Anterior cingulate cortex (tissue), 58 donors: ENCODE results near the gene SRGAP2C.
"Not testable (repeated sequence)": the region's sequence is repeated elsewhere in the genome, so short reads cannot be mapped to it uniquely, and the experiment has no call there.

Source experiments
- DNase-seq, 58 donors: peaks; one replicate each; lab custom pipeline; 2025; lab: John Stamatoyannopoulos, UW

Gene SRGAP2C

GRCh38 chr1:121271143-121271715 lies 86.5 kb downstream of the SRGAP2C start:
- DNase-seq: not testable (repeated sequence)

GRCh38 chr1:121275435-121275834 lies 90.7 kb downstream of the SRGAP2C start:
- not testable (repeated sequence) for DNase-seq

GRCh38 chr1:121278202-121278601 lies 93.4 kb downstream of the SRGAP2C start:
- not testable (repeated sequence) for DNase-seq

DNA sequence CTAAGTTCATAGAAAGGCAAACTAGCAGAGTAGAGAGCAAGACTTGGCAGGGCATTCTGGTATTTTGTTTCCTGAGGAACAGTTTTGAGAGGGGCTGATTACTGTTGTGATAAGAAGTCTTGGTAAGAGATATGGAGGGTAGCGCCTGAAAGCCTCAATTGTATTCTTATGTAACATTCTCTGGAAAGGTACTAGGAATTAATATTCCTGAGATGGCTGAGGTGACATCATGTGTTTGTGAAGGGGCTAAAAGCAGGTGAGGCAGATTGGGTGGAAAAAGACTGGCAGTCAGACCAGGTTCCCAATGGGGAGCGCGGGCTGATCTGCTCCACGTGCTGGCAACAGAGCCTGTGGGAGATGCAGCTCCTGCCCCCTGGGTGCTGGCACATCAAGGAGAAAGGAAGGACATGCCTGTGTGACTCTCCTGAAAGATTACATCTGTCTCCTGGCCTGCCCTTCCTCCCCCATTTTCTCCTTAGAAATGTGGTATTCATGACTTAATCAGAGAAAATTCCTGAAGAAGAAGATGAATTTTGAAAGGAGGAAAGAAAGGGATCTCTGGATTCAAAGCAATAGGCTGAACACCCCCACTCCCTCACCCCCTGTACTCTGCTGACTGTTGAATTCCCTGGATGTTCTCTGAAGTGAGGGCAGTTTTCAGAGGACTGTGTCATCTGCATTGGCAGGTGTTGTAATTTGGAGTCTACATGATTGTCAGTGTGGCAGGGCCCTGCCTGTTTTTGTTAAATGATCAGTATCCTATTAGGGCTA lies 94.2 kb downstream of the SRGAP2C start:
- not testable (repeated sequence) for DNase-seq

GRCh38 chr1:121279548-121279898 lies 94.7 kb downstream of the SRGAP2C start:
- DNase-seq: not testable (repeated sequence)

GRCh38 chr1:121280699-121281317 lies 96.0 kb downstream of the SRGAP2C start:
- DNase-seq: not testable (repeated sequence)

DNA sequence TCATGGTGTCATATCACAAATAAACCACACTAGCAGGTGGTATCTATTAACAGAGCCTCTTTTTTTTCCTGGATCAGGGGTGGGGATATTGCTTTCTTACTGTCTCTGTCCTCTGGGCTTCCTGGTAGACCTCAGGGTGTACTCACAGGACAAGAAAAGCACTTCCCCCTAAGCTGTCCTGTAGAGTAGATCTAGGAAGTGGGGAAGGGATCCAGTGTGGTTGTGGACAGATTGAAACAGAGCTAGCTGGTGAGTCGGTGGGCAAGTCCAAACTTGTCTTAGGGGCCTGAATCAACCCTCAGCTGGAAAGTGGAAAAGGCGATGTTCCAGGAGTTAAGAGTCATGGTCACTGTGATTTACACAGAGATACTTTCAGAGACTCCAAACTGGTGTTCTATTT lies 96.7 kb downstream of the SRGAP2C start:
- DNase-seq: not testable (repeated sequence)

- DNase-seq: not testable (repeated sequence)
Observed at GRCh38 chr1:121283587-121284180, 98.9 kb downstream of the SRGAP2C start.

- DNase-seq: not testable (repeated sequence)
Observed at GRCh38 chr1:121292590-121292989, 107.8 kb downstream of the SRGAP2C start.

GRCh38 chr1:121293263-121294204 lies 108.8 kb downstream of the SRGAP2C start:
- not testable (repeated sequence) for DNase-seq

DNA sequence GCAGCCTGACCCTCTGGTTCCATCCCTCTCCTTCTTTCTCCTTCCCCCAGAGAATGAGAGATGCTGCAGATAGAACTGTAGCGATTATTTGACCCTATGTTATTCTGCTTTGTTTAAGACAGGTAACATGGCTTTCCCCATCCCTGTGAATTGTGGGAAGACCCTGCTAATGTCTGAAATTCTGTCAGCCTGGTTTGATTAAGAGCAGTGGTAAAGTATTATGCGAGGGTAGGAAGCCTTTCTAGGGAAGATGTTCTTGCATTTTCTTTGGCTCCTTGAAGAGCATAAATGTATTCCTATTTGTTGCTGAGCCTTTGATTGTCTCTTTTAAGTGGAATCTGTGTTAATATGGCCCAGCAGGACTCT lies 109.4 kb downstream of the SRGAP2C start:
- DNase-seq: not testable (repeated sequence)

DNA sequence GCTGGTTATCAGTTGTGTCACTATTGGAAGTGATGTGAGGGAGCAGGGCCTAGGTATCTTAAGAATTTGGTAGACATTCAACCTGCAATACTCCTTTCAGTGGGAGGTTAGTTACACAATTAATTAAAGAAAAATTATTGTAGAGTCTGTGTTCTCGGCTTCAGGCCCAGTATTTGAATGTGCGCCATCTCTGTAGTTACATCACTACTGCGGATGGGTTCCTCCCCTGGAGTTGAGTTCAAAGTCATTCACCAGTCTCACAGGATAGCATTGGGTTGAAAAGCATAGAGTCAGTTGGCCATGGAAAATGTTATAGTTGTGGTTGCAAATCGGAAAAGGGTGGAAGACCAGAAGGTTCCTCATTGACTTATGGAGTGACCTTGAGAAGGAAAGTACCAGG lies 111.8 kb downstream of the SRGAP2C start:
- not testable (repeated sequence) for DNase-seq

- DNase-seq: not testable (repeated sequence)
Observed at GRCh38 chr1:121298529-121298928, 113.8 kb downstream of the SRGAP2C start.

GRCh38 chr1:121299514-121300149 lies 114.9 kb downstream of the SRGAP2C start:
- not testable (repeated sequence) for DNase-seq

- DNase-seq: not testable (repeated sequence)
Observed at GRCh38 chr1:121301876-121302275, 117.1 kb downstream of the SRGAP2C start.

- not testable (repeated sequence) for DNase-seq
Observed at GRCh38 chr1:121307759-121308158, 123.0 kb downstream of the SRGAP2C start.

DNA sequence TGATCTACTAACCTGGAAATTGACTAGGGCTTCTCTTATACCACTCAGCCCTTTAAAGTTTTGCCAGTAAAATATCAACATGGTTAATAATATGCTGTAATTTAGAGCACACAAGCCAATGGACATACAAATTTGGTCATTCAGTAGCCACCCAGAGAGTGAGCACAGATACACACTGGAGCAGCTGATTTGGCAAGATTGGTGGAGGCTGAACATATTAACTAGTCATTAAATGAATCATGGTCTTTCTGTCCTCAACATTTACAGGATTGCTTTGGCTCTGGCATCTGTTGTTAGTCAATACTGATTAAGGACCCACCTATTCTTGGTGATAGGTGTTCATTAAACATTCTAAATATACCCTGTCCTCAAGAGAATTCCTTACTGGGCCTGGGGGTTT lies 130.7 kb downstream of the SRGAP2C start:
- not testable (repeated sequence) for DNase-seq

- DNase-seq: not testable (repeated sequence)
Observed at GRCh38 chr1:121316081-121316480, 131.3 kb downstream of the SRGAP2C start.
